ENCODE data around the gene TMEM121.
"Not testable (repeated sequence)": the region's sequence is repeated elsewhere in the genome, so short reads cannot be mapped to it uniquely, and the experiment has no call there.

Gene TMEM121

GRCh38 chr14:105528586-105529318, 2.4 kb downstream of the TMEM121 start:
- DNase-seq: no peak

- DNase-seq: no peak
Observed at GRCh38 chr14:105529319-105529568, 2.9 kb downstream of the TMEM121 start.

GRCh38 chr14:105529569-105530284, 3.3 kb downstream of the TMEM121 start:
- no peak for DNase-seq

- no peak for DNase-seq
Observed at GRCh38 chr14:105530285-105531087, 4.1 kb downstream of the TMEM121 start.

- DNase-seq: no peak
Observed at GRCh38 chr14:105531088-105531893, 4.9 kb downstream of the TMEM121 start.

- DNase-seq: no peak
Observed at GRCh38 chr14:105531894-105532623, 5.7 kb downstream of the TMEM121 start.

GRCh38 chr14:105532735-105533141, 6.4 kb downstream of the TMEM121 start:
- DNase-seq: no peak

- no peak for DNase-seq
Observed at GRCh38 chr14:105533391-105533790, 7.0 kb downstream of the TMEM121 start.

GRCh38 chr14:105533811-105534498, 7.6 kb downstream of the TMEM121 start:
- no peak for DNase-seq

GRCh38 chr14:105534586-105534985, 8.2 kb downstream of the TMEM121 start:
- DNase-seq: no peak

GRCh38 chr14:105536051-105536450, 9.7 kb downstream of the TMEM121 start:
- no peak for DNase-seq

- DNase-seq: no peak
Observed at GRCh38 chr14:105536691-105537579, 10.6 kb downstream of the TMEM121 start.

- DNase-seq: no peak
Observed at GRCh38 chr14:105537580-105538474, 11.4 kb downstream of the TMEM121 start.

GRCh38 chr14:105538481-105539049, 12.2 kb downstream of the TMEM121 start:
- no peak for DNase-seq

GRCh38 chr14:105540811-105541210, 14.4 kb downstream of the TMEM121 start:
- no peak for DNase-seq

- DNase-seq: no peak
Observed at GRCh38 chr14:105541218-105541875, 15.0 kb downstream of the TMEM121 start.

- DNase-seq: not testable (repeated sequence)
Observed at GRCh38 chr14:105545676-105546075, 19.3 kb downstream of the TMEM121 start.

GRCh38 chr14:105546410-105546809, 20.0 kb downstream of the TMEM121 start:
- not testable (repeated sequence) for DNase-seq

GRCh38 chr14:105547072-105547471, 20.7 kb downstream of the TMEM121 start:
- not testable (repeated sequence) for DNase-seq
